Measurements from ENCODE around the gene TNFSF18.

The TNFSF18 gene

DNA sequence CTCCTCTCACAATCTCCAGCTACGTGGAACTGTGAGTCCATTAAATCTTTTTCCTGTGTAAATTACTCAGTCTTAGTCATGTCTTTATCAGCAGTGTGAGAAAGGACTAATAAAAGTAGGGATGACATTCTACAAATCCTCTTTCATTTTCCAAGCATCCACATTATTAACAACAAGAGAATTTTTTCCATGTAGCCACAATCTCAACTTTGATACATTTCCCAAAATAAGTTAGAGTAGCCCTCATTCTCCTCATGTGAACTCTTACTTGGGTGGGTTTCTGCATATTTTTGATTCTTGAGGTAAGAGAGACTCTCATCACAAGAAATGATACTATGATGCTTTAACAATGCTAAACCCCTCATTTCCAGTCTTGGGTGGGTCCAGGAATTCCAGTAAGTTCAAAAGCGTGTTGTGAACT lies 52.8 kb downstream of the TNFSF18 start:
- Histone ChIP-seq H3K9ac (ENCODE audit: low read length) (no peak overlapping the region), H3K4me3 (ENCODE audit: low read length) (no peak overlapping the region), H3K9me3 (ENCODE audit: control insufficient read depth, low read length) (no peaks in the 10 kb centered on the region), H3K4me1 (ENCODE audit: control insufficient read depth, insufficient read depth, low read length) (no peaks in the 10 kb centered on the region), H3K36me3 (ENCODE audit: control insufficient read depth, insufficient read depth, low read length) (no peaks in the 10 kb centered on the region), H3K27me3 (ENCODE audit: control insufficient read depth, insufficient read depth, low read length) (no peaks in the 10 kb centered on the region)

DNA sequence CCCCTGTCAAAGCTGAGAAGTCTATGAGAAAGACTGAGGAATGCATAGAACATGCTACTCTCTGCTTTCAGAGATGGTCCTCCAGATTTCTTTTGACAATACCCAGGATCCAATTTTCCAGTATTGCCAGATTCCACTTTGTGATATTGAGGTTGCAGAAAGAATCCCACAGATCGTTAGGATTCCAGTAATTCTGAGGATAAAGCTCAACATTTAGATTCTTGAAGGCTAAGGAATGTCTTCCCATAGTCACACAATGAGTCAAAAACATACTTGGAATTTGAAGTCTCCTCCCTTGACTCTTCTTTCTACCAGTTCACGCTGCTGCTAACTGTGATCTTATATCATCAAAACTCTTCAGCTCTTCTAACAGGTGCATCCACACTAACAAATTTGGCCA lies 57.1 kb downstream of the TNFSF18 start:
- no peaks in the 10 kb centered on the region for H3K27me3 ChIP-seq (ENCODE audit: control insufficient read depth, insufficient read depth, low read length)

DNA sequence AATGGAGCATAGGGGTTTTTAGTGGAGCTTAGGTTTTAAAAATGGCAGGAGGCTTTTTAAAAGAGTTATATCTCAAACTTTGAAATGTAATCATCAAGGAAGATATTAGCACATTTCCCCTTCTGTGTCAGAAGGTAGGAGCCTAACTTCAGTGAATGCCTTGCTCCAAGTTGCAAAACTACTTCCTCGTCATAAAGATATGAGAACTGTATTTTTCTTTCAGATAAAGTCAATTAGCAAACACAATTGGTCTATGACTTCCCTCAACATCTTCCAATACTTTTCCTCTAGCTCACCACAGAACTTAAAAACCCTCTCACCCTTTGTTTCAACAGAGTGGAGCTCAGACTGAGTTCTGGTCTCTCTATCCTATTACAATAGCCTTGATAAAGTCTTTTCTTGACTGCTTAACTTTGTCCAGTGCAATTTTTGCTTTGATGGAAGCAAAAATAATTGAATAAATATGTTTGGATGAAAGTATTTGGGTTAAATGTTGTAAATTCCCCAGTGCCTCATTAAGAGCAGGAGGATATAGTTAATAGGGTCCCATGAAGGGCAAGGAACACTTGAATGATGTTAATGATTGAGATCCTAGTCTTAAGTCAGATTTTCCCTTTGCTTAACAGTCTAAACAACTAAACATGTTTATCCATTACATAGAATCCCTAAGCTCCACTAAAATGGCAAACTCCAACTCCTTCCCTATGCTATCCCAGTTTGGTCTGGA lies 58.9 kb downstream of the TNFSF18 start:
- no peaks in the 10 kb centered on the region for H3K36me3 ChIP-seq (ENCODE audit: control insufficient read depth, insufficient read depth, low read length)
- no peaks in the 10 kb centered on the region for H3K27me3 ChIP-seq (ENCODE audit: control insufficient read depth, insufficient read depth, low read length)
- no peaks in the 10 kb centered on the region for H3K4me1 ChIP-seq (ENCODE audit: control insufficient read depth, insufficient read depth, low read length)
- H3K9me3 ChIP-seq (ENCODE audit: control insufficient read depth, low read length), result no peaks in the 10 kb centered on the region
- no peak overlapping the region for H3K4me3 ChIP-seq (ENCODE audit: low read length)
- no peak overlapping the region for H3K9ac ChIP-seq (ENCODE audit: low read length)

More for the DNA sequence above, 57.1 kb downstream of the TNFSF18 start:
- no peak overlapping the region for H3K4me3 ChIP-seq (ENCODE audit: low read length)
- H3K9me3 ChIP-seq (ENCODE audit: control insufficient read depth, low read length), result no peaks in the 10 kb centered on the region
- no peaks in the 10 kb centered on the region for H3K36me3 ChIP-seq (ENCODE audit: control insufficient read depth, insufficient read depth, low read length)
- H3K9ac ChIP-seq (ENCODE audit: low read length), result no peak overlapping the region
- H3K4me1 ChIP-seq (ENCODE audit: control insufficient read depth, insufficient read depth, low read length), result no peaks in the 10 kb centered on the region

DNA sequence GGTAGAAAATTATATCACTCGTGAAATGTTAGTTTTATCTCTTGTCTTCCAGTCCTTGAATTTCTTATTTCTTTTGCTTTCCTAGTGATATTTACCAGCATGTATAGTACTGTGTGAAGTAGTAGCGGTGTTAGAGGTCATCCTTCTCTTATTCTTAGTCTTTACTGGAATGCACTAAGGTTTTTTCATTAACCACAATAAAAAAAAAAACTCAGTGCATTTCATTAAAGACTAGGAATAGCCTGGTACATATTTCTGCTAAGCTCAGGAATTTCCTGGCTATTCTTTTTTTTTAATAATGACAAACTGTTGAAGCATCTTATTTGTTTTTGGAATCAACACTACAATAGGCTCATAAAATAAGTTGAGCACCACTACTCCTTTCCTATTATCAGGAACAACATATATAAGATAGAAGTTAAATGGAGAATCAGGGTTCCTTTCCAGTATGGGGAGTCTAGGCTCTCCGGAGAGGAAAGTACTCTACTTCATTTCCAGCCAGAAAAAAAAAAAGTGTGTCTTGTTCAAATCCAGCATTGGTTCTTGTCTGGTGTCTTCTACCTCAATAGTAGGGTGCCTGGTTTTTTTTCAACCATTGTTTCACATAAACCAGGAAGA lies 60.0 kb downstream of the TNFSF18 start:
- Histone ChIP-seq H3K4me1 (ENCODE audit: control insufficient read depth, insufficient read depth, low read length) (no peaks in the 10 kb centered on the region), H3K4me3 (ENCODE audit: low read length) (no peak overlapping the region), H3K9me3 (ENCODE audit: control insufficient read depth, low read length) (no peaks in the 10 kb centered on the region), H3K27me3 (ENCODE audit: control insufficient read depth, insufficient read depth, low read length) (no peaks in the 10 kb centered on the region), H3K36me3 (ENCODE audit: control insufficient read depth, insufficient read depth, low read length) (no peaks in the 10 kb centered on the region), H3K9ac (ENCODE audit: low read length) (no peak overlapping the region)

Measured in mucosa of stomach (tissue), 1 donor.